Ishikawa (cell line): ENCODE results near the gene SKAP1.

Experiments used
- CEBPB ChIP-seq: IDR thresholded peaks from 2 replicates; pipeline ENCODE4 v1.6.1; 2012
- CREB1 ChIP-seq: IDR thresholded peaks from 2 replicates; pipeline ENCODE4 v1.6.1; 2012; ENCODE audit warnings: low read depth
- EGR1 ChIP-seq: IDR thresholded peaks from 2 replicates; pipeline ENCODE4 v1.6.1; 2012
- EP300 ChIP-seq: IDR thresholded peaks from 2 replicates; pipeline ENCODE4 v1.6.1; 2012; ENCODE audit warnings: borderline replicate concordance
- FOXM1 ChIP-seq: IDR thresholded peaks from 2 replicates; pipeline ENCODE4 v1.6.1; 2012; ENCODE audit warnings: low read depth, borderline replicate concordance
- MAX ChIP-seq: IDR thresholded peaks from 2 replicates; pipeline ENCODE4 v1.6.1; 2012
- NFIC ChIP-seq: IDR thresholded peaks from 2 replicates; pipeline ENCODE4 v1.6.1; 2012
- RAD21 ChIP-seq: IDR thresholded peaks from 2 replicates; pipeline ENCODE4 v1.6.1; 2012; ENCODE audit warnings: low read depth
- REST ChIP-seq: IDR thresholded peaks from 2 replicates; pipeline ENCODE4 v1.6.1; 2012; ENCODE audit warnings: low read depth, mild to moderate bottlenecking
- TAF1 ChIP-seq: IDR thresholded peaks from 2 replicates; pipeline ENCODE4 v1.6.1; 2012; ENCODE audit warnings: low read depth, mild to moderate bottlenecking
- TCF12 ChIP-seq: IDR thresholded peaks from 2 replicates; pipeline ENCODE4 v1.6.1; 2012; ENCODE audit warnings: low read depth
- TEAD4 ChIP-seq: IDR thresholded peaks from 2 replicates; pipeline ENCODE4 v1.6.1; 2012
- USF1 ChIP-seq: IDR thresholded peaks from 2 replicates; pipeline ENCODE4 v1.6.1; 2012
- YY1 ChIP-seq: IDR thresholded peaks from 2 replicates; pipeline ENCODE4 v1.6.1; 2012; ENCODE audit warnings: low read depth
- ZBTB7A ChIP-seq: IDR thresholded peaks from 2 replicates; pipeline ENCODE4 v1.6.1; 2012; ENCODE audit warnings: low read depth

SKAP1 gene

GRCh38 chr17:48231995-48232959 lies 197.7 kb downstream of the SKAP1 start:
- TF ChIP-seq MAX (no peak), USF1 (no peak)

GRCh38 chr17:48229936-48230335 lies 200.1 kb downstream of the SKAP1 start:
- no peak for TF ChIP-seq MAX
- TF ChIP-seq CREB1, result no peak
- no peak for TF ChIP-seq YY1
- TF ChIP-seq EP300, result no peak
- TF ChIP-seq TCF12, result no peak
- TF ChIP-seq NFIC, result no peak
- no peak for TF ChIP-seq REST
- no peak for TF ChIP-seq TEAD4
- TF ChIP-seq FOXM1, result no peak
- TF ChIP-seq ZBTB7A, result no peak
- TF ChIP-seq USF1, result no peak
- TF ChIP-seq CEBPB, result no peak

- TF ChIP-seq TAF1 (no peak), TCF12 (no peak), REST (no peak), ZBTB7A (no peak), EGR1 (no peak), TEAD4 (no peak), CEBPB (no peak), EP300 (no peak)
Measured at GRCh38 chr17:48228720-48229119, 201.3 kb downstream of the SKAP1 start.

GRCh38 chr17:48225725-48226567 lies 204.1 kb downstream of the SKAP1 start:
- no peak for TF ChIP-seq CREB1
- no peak for TF ChIP-seq TAF1
- TF ChIP-seq TEAD4, result no peak
- TF ChIP-seq USF1, result no peak
- no peak for TF ChIP-seq MAX
- TF ChIP-seq TCF12, result no peak
- no peak for TF ChIP-seq RAD21
- no peak for TF ChIP-seq EGR1
- no peak for TF ChIP-seq EP300
- no peak for TF ChIP-seq REST
- TF ChIP-seq CEBPB, result no peak
- no peak for TF ChIP-seq NFIC
- TF ChIP-seq FOXM1, result no peak
- TF ChIP-seq YY1, result no peak
- no peak for TF ChIP-seq ZBTB7A
